Bone marrow (tissue), 2 donors: Measurements from ENCODE around the gene TNK2.
"Not testable (repeated sequence)": the region's sequence is repeated elsewhere in the genome, so short reads cannot be mapped to it uniquely, and the experiment has no call there.

Source experiments
- DNase-seq, 2 donors: peaks; one replicate each; lab custom pipeline; 2025; lab: John Stamatoyannopoulos, UW

The TNK2 gene

DNA sequence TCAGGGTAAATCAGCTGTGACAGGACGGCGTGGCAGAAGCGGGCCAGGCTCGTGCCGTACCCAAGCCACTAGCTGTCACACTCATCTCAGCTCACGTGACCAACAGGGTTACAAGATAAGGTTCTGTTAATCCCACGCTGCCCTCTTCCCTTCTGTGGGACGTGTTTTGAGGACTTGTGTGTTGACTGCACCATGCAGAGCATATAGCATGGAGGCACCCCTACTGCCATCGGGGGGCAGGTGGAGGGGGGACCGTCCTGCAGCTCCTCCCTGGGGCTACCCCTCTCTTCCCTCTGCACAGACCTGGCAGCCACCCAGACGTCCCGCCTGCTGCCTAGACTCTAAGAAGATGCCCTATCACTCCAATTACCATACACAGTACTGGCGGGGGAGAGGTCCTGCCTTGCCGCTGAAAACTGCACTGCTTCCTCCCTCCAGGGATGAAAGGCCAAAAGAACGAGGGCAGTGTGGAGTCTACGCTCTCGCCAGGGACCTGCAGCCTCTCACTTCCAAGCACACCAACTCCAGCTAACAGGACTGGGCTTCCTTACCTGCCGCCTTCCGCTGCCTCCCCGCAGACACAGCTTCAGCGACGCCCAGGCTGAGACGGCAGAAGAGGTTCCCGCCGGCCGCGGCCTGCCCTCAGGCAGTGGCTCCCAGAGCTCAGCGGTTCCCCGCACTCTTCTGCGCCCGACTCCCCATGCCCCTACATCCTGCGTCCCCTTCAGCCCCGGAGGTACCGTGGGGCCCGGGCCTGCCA, at the start of gene TNK2:
Gene TNK2, minus strand, starts transcription at position 618 of the 760 bp plus-strand sequence. CDS start 19,963 bp downstream, outside the sequence.
- peak; percentile 43 to 64 for DNase-seq

DNA sequence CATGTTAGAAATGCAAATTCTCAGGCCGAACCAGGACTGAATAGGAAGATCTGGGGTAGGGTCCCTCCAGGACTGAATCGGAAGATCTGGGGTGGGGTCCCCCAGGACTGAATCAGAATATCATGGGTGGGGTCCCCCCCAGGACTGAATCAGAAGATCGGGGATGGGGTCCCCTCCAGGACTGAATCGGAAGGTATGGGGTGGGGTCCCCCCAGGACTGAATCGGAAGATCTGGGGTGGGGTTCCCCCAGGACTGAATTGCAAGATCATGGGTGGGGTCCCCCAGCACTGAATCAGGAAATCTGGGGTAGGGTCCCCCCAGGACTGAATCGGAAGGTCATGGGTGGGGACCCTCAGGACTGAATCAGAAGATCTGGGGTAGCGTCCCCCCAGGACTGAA, 48.2 kb upstream of the TNK2 start:
- DNase-seq: no peak

DNA sequence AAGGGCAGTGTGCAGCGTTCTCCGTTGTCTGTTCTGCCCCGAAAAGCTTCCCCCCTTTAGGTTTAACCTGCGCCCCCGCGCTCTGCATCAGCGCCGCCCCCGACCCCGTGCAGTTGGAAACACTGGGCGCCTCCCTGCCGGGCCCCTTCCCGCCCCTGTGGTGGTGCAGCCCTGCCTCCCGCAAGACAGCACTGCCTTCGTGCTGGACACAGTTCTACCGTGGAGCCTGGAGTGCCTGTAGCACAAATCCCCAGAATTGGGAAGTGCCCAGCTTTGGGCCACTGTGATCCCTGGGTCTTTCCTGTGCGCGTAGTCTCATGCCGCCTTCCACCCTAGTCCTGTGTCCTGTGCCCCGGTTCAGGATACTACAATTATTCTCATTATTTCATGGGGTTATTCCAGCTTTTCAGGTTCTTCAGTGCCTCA, 47.1 kb upstream of the TNK2 start:
- not testable (repeated sequence) for DNase-seq

DNA sequence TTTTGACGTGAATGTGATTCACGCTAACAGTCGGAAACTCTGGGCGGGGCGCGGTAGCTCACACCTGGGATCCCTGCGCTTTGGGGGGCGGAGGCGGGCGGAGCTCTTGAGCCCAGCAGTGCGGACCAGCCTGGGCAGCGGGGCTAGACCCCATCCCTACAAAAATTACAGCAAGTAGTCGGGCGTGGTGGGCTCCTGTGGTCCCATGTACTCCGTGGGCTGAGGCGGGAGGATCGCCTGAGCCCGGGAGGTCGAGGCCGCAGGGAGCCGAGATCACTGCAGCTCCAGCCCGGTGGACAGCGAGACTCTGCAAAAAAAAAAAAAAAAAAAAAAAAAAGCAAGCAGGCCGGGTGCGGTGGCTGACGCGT, 46.4 kb upstream of the TNK2 start:
- not testable (repeated sequence) for DNase-seq

DNA sequence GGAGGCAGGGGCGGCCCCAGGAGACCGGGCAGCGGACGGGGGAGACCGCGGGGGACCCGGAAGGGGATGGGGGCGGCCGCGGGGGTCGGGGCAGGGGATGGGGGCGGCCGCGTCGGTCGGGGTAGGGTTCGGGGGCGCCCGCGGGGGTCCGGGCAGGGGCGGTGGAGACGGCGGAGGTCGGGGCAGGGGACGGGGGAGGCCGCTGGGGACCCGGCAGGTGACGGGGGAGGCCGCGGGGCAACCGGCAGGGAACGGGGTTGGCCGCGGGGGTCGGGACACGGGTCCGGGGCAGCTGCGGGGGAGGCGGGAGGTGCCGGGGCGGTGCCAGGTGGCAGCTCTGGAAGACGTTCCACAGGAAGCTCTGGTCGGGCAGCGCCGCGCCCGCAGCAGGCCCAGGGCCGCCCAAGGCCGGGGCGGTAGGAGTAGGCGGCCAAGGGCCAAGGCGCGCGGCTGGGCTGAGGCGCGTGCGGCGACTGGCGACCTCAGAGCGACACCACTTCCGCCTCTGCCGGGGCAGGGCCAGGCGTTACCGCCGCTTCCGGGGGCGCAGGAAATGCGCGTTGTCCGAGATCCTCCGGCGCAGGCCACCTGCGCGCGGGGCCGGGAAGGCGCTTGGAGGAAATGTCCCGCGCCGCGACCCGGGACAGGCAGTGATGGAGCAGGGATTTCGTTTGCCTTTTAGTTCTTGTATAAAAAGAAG, 45.9 kb upstream of the TNK2 start:
- DNase-seq: not testable (repeated sequence)

DNA sequence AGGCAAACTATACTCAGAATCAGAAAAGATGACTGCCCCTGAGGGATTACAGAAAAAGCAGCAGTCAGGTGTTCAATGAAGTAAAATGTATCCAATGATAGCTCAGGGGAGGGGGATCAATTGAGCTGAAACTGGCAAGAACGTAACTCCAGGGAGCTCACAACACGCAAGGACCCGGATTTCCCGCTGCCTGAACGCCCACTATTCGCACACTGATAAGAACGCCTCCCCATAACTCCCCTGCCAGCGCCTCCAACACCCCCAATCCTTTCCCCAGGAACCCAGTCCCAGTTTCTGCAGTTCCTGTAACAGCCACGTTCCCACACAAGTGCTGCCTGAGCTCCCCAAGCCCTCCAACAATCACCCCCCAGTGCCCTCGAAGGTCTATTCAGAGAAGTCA, 44.2 kb upstream of the TNK2 start:
- not testable (repeated sequence) for DNase-seq

DNA sequence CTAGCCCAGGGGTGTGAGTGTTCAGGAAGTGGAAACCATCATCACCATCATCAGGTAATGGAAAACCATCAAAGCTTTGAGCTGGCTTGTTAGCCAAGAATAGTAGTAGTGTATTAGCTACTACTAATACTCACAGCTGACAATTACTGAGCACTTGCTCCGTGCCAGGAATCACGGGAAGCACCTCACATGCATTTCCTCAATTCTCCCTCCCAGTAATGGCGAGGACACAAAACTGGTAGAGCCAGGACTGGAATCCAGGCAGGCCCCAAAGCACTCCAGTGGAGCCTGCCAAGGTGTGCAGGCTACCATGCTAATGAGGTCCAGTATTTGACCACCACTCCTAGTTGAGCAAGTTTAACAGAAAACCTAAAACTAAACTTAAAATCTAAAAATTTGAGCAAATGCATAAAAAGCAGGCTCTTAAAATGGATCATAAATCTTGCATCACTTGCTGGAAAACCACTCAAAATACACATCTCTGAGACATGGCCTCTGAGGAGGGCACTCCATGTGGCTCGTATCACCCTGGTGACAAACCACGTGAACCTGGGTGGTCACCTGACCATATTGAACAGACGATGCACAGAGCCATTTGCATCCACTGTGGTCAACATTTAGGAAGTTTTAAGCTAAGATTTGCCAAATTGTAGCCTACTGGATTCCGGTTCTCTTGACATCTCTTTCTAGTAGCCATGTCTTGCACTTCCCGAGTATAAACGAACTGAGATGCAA, 43.3 kb upstream of the TNK2 start:
- not testable (repeated sequence) for DNase-seq

DNA sequence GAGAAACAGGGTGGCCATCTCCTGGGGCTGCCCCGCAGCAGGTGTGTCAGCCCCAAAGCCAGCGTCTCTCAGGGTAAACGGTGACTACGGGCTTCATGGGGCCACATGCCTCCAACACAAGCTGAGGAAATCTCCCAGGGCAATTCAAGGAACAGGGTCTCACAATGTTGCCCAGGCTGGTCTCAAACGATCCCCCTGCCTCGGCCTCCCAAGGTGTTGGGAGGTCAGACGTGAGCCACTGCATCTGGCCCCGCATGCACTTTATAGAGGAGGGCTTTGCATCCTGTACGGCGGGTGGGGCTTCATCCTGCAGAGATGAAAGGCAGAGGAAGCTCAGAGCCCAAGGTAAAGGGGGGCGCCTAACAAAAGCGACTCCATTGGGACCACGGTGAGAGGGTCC, 42.4 kb upstream of the TNK2 start:
- DNase-seq: not testable (repeated sequence)

DNA sequence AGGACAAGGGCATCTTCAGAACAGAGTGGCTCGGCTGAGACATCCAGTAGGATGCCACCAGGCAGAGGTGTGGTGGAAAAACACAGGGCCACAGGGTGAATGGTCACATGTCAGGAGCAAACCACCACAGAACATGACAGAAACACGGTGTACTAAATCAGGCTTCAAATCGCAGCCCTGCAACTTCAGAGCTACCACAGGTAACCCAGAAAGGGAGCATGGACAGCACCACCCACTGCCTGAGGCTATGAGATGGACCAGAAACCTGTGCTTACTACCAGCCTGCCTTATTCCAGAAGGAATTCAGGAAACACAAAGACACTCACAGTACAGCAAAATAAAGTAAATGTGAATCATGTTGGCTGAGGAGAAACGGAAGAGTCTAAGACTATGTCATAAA, 41.8 kb upstream of the TNK2 start:
- not testable (repeated sequence) for DNase-seq

DNA sequence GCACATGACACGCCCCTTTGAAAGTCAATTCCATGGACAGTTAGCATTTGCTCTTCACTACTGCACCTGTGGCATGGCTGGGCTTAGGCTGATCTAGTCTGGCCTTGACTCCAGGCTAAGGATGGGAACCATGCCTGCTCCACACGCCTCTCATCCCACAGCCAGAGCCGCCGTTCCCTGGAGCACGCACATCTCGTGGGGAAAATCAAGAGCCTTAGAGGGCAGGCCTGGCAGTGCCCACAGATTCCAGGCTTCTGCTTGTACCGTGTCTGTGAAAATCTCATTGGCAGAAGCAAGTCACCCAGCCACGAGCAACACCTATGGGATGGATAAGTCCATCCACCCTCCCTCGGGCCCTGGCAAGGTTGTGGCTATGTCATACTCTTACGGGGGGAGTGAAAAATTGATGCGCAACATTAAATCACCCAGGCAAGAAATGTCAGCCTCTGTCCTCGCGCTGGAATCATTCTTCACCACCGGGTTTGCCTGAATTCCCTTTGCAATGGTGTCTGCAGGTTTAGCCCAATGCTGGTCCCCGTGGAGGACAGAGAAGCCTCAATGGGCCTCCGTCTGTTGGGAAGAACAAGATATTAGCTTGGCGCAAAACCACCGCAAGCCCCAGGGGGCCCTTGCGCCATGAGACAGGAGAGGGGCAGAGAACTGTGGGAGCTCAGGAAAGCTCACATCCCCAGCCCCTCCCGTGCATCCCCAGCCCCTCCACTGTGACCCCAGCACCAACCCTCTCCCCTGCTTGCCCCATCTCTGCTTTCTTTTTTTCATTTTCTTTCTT, 38.8 kb upstream of the TNK2 start:
- not testable (repeated sequence) for DNase-seq

DNA sequence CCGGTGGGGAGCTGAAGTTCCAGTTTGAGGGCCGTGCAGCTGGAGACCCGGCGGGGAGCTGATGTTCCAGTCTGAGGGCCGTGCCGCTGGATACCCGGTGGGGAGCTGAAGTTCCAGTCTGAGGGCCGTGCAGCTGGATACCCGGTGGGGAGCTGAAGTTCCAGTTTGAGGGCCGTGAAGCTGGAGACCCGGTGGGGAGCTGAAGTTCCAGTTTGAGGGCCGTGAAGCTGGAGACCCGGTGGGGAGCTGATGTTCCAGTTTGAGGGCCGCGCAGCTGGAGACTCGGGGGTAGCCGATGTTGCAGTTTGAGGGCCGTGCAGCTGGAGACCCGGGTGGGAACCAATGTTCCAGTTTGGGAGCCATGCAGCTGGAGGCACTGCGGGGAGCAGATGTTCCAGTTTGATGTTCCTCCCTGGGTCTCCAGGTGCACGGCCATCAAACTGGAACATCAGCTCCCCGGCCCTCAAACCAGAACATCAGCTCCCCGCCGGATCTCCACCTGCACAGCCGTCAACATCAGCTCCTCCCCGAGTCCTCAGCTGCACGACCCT, 33.0 kb upstream of the TNK2 start:
- DNase-seq: not testable (repeated sequence)

DNA sequence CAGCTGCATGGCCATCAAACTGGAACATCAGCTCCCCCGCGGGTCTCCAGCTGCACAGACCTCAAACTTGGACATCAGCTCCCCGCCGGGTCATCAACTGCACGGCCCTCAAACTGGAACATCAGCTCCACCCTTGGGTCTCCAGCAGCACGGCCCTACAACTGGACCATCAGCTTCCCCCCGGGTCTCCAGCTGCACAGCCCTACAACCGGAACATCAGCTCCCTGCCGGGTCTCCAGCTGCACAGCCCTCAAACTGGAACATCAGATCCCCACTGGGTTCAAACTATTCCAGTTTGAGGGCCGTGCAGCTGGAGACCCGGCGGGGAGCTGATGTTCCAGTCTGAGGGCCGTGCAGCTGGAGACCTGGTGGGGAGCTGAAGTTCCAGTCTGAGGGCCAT, 32.5 kb upstream of the TNK2 start:
- not testable (repeated sequence) for DNase-seq

DNA sequence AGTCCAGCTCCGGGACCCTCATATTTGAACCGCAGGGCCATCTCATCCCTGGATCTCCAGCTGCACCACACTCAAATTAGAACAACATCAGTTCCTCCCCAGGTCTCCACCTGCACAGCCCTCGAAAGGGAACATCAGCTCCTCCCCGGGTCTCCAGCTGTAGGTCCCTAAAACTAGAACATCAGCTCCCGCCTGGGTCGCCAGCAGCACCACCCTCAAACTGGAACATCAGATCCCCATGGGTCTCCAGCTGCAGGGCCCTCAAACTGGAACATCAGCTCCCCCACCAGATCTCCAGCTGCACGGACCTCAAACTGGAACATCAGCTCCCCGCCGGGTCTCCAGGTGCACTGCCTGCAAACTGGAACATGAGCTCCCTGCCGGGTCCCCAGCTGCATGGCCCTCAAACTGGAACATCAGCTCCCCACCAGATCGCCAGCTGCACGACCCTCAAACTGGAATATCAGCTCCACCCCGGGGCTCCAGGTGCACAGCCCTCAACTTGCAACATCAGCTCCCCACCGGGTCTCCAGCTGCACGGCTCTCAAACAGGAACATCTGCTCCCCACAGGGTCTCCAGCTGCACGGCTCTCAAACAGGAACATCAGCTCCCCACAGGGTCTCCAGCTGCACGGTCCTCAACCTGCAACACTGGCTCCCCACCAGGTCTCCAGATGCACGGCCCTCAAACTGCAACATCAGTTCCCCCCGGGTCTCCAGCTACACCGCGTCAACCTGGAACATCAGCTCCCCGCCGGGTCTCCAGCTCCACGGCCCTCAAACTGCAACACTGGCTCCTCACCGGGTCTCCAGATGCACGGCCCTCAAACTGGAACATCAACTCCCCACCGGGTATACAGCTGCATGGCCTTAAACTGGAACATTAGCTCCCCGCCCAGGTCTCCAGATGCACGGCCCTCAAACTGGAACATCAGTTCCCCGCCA, 31.4 kb upstream of the TNK2 start:
- DNase-seq: not testable (repeated sequence)

DNA sequence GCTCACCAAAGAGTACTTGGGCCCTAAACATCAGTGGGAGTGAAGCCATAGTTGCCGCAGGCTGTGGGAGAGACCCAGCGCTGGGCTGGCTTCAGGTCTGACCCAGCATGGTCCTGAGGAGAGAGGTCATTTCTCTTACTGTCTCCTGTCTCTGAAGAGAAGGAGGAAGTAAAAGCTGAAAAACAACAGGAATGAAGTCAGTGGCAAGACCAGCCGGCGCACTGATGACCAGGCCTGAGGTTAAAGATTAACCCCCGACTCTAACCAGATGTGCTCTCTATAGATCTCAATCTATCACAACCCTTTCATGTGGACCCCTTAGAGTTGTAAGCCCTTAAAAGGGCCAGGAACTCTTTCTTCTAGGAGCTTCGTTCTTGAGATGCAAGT, 24.7 kb upstream of the TNK2 start:
- not testable (repeated sequence) for DNase-seq

DNA sequence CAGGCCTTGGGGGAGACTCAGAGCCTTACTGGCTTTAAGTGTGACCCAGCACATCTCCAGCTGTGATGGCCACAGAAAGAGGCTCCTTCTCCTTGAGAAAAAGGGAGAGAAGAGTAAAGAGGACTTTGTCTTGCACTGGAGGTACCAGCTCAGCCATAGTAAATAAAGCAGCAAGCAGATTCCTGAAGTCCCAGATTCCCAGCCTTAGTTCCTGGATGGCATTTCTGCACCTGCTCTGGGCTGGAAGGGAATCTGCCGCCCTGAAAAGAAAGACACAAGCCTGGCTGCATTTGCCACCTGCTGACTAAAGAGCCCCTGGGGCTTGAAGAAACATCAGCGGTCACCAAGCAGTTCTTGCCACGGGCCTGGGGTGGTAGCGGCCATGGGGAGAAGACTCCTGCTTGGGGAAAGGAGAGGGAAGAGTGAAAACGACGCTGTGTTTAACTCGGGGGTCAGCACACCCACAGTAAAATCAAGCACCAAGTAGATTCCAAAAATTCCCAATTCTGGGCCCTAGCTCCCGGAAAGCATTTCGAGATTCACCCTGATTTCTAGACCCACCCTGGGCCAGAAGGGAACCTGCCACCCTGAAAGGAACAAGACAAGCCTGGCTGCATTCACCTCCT, 24.2 kb upstream of the TNK2 start:
- no peak for DNase-seq

DNA sequence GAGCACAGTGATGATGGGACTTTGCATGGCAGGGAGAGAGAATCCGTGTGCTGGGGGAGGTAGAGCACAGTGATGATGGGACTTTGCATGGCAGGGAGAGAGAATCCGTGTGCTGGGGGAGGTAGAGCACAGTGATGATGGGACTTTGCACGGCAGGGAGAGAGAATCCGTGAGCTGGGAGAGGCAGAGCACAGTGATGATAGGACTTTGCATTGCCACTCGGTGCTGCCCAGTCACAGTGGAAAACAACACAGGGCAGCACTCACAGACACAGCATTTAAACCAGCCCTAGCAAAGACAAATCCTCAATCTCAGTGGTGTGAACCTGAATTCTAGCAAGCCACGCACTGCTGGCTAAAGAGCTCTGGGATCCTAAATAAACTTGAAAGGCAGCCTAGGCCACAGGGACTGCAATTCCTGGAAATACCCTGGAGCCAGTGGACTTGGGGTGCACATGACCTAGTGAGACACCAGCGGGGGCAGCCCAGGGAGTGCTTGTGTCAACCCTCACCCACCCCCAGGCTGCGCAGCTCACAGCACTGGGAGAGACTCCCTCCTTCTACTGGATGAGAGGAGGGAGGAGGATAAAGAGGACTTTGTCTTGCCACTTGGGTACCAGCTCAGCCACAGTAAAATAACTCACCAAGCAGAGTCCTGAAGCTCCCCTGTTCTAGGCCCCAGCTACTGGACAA, 23.4 kb upstream of the TNK2 start:
- no peak for DNase-seq

DNA sequence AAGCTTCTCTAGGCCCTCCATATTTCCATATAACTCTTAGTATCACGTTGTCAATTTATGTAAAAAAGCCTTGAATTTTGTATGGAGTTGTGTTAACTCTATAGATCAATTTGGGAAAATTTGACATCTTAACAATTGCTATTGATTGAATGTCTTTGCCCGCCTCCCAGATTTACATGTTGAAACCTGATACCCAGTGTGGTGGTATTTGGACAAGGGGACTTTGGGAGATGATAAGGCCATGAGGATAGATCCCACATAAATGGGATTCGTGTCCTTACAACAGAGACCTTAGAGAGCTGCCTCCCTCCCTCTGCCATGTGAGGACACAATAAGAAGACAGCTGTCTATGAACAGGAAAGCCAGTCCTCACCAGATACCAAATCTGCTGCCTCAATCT, 21.1 kb upstream of the TNK2 start:
- DNase-seq: no peak

DNA sequence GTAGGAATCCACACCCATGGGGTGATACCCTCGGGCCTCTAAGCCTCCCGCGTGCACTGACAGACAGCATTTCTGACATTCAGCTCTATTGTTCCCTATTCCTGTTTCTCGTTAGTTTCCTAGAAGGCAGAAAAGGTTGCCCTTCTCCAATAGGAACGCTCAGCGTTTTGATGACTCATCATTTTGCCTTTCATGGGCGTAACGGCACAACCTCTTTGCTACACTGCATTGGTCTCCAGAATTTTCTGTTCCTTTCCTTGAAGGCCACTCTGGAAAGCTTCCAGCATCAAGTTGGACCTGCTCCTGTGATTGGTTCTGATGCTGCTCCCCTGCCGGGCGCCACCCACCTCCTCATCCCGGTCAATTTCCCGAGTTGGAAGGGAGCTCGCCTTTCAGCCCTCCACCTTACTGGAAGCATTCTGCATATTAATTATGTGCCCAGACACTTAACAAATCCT, 13.0 kb upstream of the TNK2 start:
- DNase-seq: no peak

DNA sequence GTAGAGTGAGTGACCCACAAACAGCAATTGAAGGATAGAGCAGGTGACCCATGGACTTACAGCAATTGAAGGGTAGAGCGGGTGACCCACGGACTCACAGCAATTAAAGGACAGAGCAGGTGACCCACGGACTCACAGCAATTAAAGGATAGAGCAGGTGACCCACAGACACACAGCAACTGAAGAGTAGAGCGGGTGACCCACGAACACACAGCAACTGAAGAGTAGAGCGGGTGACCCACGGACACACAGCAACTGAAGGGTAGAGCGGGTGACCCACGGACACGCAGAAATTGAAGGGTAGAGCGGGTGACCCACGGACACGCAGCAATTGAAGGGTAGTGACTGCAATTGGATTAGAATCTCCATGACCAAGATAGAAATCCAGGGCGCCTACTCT, 9.8 kb upstream of the TNK2 start:
- no peak for DNase-seq
